HepG2 (cell line): ENCODE results near the gene CCDC33. TPM values are rescaled to one million over a fixed set of nuclear protein-coding genes. Genes with fewer than 3 reads are reported as not detected.

Source experiments
- ARID2 ChIP-seq: sonication (generic); formaldehyde crosslinking; IDR thresholded peaks from 2 replicates; pipeline ENCODE4 v1.8.1; 2022; ENCODE audit warnings: mild to moderate bottlenecking, missing genetic modification reagents, borderline replicate concordance
- ARNT2 ChIP-seq: sonication (generic); formaldehyde crosslinking; IDR thresholded peaks from 2 replicates; pipeline ENCODE4 v1.8.0; 2022; ENCODE audit warnings: mild to moderate bottlenecking, low read depth, missing genetic modification reagents, moderate library complexity
- ARNTL ChIP-seq: sonication (generic); formaldehyde crosslinking; IDR thresholded peaks from 2 replicates; pipeline ENCODE4 v1.4.0; 2020; ENCODE audit warnings: mild to moderate bottlenecking, missing genetic modification reagents
- FOXM1 ChIP-seq: sonication (generic); formaldehyde crosslinking; IDR thresholded peaks from 2 replicates; pipeline ENCODE4 v1.5.0; 2020; ENCODE audit warnings: missing genetic modification reagents
- FOXO1 ChIP-seq: sonication (generic); formaldehyde crosslinking; IDR thresholded peaks from 2 replicates; pipeline ENCODE4 v1.4.0; 2020; ENCODE audit warnings: missing genetic modification reagents
- GATA4 ChIP-seq: sonication (generic); IDR thresholded peaks from 2 replicates; pipeline ENCODE4 v1.6.1; 2016; ENCODE audit warnings: antibody characterized with exemption, low read depth, borderline replicate concordance
- IKZF5 ChIP-seq: IDR thresholded peaks from 2 replicates; pipeline ENCODE4 v1.6.1; 2018; ENCODE audit warnings: missing genetic modification reagents, mild to moderate bottlenecking, missing compliant biosample characterization
- MEIS2 ChIP-seq: sonication (generic); formaldehyde crosslinking; IDR thresholded peaks from 2 replicates; pipeline ENCODE4 v1.9.0; 2021; ENCODE audit warnings: mild to moderate bottlenecking, missing genetic modification reagents
- MLXIP ChIP-seq: sonication (generic); formaldehyde crosslinking; IDR thresholded peaks from 2 replicates; pipeline ENCODE4 v1.9.0; 2021; ENCODE audit warnings: missing genetic modification reagents, borderline replicate concordance
- NFIB ChIP-seq: sonication (generic); formaldehyde crosslinking; IDR thresholded peaks from 2 replicates; pipeline ENCODE4 v1.9.0; 2021; ENCODE audit warnings: missing genetic modification reagents, mild to moderate bottlenecking, borderline replicate concordance
- NFYC ChIP-seq: IDR thresholded peaks from 2 replicates; pipeline ENCODE4 v1.6.1; 2016; ENCODE audit warnings: missing genetic modification reagents, missing compliant biosample characterization
- NKX3-1 ChIP-seq: sonication (generic); formaldehyde crosslinking; IDR thresholded peaks from 2 replicates; pipeline ENCODE4 v1.5.0; 2020; ENCODE audit warnings: missing genetic modification reagents
- NR0B2 ChIP-seq: sonication (generic); formaldehyde crosslinking; IDR thresholded peaks from 2 replicates; pipeline ENCODE4 v1.4.0; 2020; ENCODE audit warnings: mild to moderate bottlenecking, missing genetic modification reagents
- POGK ChIP-seq: sonication (generic); formaldehyde crosslinking; conservative IDR thresholded peaks from 2 replicates; pipeline ENCODE4 v1.8.0; 2022; ENCODE audit warnings: mild to moderate bottlenecking, moderate library complexity, missing genetic modification reagents
- SIN3A ChIP-seq: IDR thresholded peaks from 2 replicates; pipeline ENCODE4 v1.6.1; 2011; ENCODE audit warnings: low read depth, mild to moderate bottlenecking, control low read depth, low read length, borderline replicate concordance
- SP4 ChIP-seq: sonication (generic); formaldehyde crosslinking; IDR thresholded peaks from 2 replicates; pipeline ENCODE4 v1.8.1; 2023; ENCODE audit warnings: mild to moderate bottlenecking, missing genetic modification reagents
- TGIF2 ChIP-seq: IDR thresholded peaks from 2 replicates; pipeline ENCODE4 v1.6.1; 2016; ENCODE audit warnings: control low read depth, missing compliant biosample characterization
- ZBTB3 ChIP-seq: sonication (generic); formaldehyde crosslinking; IDR thresholded peaks from 2 replicates; pipeline ENCODE4 v1.4.0; 2020; ENCODE audit warnings: low read depth, mild to moderate bottlenecking, moderate library complexity, missing genetic modification reagents, borderline replicate concordance
- ZBTB38 ChIP-seq: sonication (generic); formaldehyde crosslinking; IDR thresholded peaks from 2 replicates; pipeline ENCODE4 v1.5.1; 2020; ENCODE audit warnings: mild to moderate bottlenecking, missing genetic modification reagents
- ZNF350 ChIP-seq: sonication (generic); formaldehyde crosslinking; IDR thresholded peaks from 2 replicates; pipeline ENCODE4 v1.4.0; 2020; ENCODE audit warnings: mild to moderate bottlenecking, low read depth, missing genetic modification reagents, borderline replicate concordance
- ZNF562 ChIP-seq: sonication (generic); formaldehyde crosslinking; IDR thresholded peaks from 2 replicates; pipeline ENCODE4 v1.8.0; 2022; ENCODE audit warnings: missing genetic modification reagents, borderline replicate concordance
- ZNF737 ChIP-seq: sonication (generic); formaldehyde crosslinking; IDR thresholded peaks from 2 replicates; pipeline ENCODE4 v1.5.0; 2020; ENCODE audit warnings: missing genetic modification reagents, mild to moderate bottlenecking, borderline replicate concordance
- polyA plus RNA-seq, 8 experiments: library from polyadenylated mRNA; depleted of rRNA in 3 of 8; stranded (reverse) in 7 of 8; unstranded in 1 of 8; fragments of >200 nt; fragmentation: Illumina TruSeq in 4 of 8; extraction: Trizol in 4 of 8; gene quantifications; 2 replicates each; pipeline versions ENCODE4 v1.2.1 to v1.2.3, GENCODE V29; 2011 to 2016; ENCODE audit warnings: low read depth in 4 of 8, missing spikeins in 1 of 8, mixed read lengths in 1 of 8; ENCODE audit not compliant: insufficient read depth in 1 of 8
- total RNA-seq, 5 experiments: library from RNA; depleted of rRNA; stranded (reverse); fragments of >200 nt; fragmentation: Illumina TruSeq; extraction: Trizol; gene quantifications; 2 replicates each; pipeline ENCODE4 v1.2.3, GENCODE V29; 2016; ENCODE audit warnings: low read depth in 1 of 5
- TF ChIP-seq, protein P1 (sequence below): IDR thresholded peaks from 2 replicates; pipeline ENCODE4 v1.6.1; 2016; ENCODE audit warnings: low read depth, borderline replicate concordance

The CCDC33 gene
- total and polyA plus RNA-seq, 2 of the 13 experiments (the other 11 are each of a cell fraction or from before 2014, with no cell fraction given), result 0.30 TPM; not detected in 1

- TF ChIP-seq NR0B2 (CRISPR knock-in tag) (no peak), ZBTB38 (CRISPR knock-in tag) (no peak), ARNTL (CRISPR knock-in tag) (no peak), IKZF5 (CRISPR knock-in tag) (peak; percentile 69; the same call in 1 of the 2 replicates), POGK (CRISPR knock-in tag) (no peak; the same call in 1 of the 2 replicates), ZBTB3 (CRISPR knock-in tag) (no peak), NKX3-1 (CRISPR knock-in tag) (no peak), SP4 (CRISPR knock-in tag) (peak; percentile 51), SIN3A (no peak), ZNF350 (CRISPR knock-in tag) (peak; percentile 55; the same call in 1 of the 2 replicates), NFYC (CRISPR knock-in tag) (no peak; the same call in 1 of the 2 replicates), ARID2 (no peak), ZNF562 (no peak), MEIS2 (CRISPR knock-in tag) (0 out of 2 replicates have a peak, but pooled peaks have one; percentile 23), FOXO1 (CRISPR knock-in tag) (no peak), FOXM1 (no peak), ARNT2 (0 out of 2 replicates have a peak, but pooled peaks have one; percentile 51), TGIF2 (CRISPR knock-in tag) (no peak), GATA4 (no peak), ZNF737 (CRISPR knock-in tag) (no peak), MLXIP (CRISPR knock-in tag) (no peak), NFIB (no peak)
- TF ChIP-seq, protein P1, sequence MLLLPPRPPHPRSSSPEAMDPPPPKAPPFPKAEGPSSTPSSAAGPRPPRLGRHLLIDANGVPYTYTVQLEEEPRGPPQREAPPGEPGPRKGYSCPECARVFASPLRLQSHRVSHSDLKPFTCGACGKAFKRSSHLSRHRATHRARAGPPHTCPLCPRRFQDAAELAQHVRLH (CRISPR knock-in tag), result peak; percentile 90; the same call in 1 of the 2 replicates
Observed at GRCh38 chr15:74382004-74382816, 146.1 kb downstream of the CCDC33 start (continued).
